ENCODE results near the gene TATDN2.
A peak's percentile ranks its signal among the peaks of the same experiment; 100 is the strongest.

The TATDN2 gene

DNA sequence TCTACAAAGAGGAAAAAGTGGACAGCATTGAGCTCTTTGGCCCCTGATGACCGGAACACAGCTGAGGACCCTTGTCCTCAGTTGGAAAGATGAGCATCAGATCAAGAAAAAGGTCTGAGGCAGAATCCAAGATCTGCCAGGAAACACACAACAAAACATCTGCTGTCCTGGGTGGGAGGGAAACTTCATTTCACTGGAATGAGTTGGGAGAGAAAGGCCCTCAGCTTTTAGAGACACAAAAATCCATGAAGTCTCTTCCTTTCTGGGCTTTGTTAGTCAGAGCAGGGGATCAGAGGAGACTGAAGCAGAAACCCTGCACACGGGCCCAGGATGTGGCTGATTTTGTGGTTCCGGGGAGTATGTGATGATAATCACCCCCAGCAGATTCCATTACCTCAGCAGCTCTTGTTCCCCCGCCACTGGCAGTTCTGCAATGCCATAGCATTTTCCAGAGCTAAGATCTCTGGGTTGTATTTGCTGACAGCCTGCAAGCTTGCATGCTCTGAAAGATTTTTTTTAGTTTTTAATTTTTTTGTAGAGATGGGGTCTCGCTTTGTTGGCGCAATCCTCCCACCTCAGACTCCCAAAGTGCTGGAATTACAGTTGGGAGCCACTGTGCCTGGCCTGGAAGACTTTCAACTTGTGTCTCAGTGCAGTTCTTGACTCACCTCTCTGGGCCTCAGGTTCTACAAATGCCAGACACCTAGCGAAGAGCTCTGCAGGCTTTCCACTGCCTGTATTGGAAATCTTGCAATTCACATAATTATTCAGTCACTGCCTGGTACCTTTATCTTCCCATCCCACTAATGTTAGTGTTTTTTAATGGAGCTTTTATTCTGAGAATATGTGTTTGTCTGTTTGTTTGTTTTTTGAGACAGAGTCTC lies 5.8 kb upstream of the TATDN2 start:
- TF ChIP-seq ARNT (IDR thresholded peaks at IDR 0.05) (no peak), L3MBTL2 (conservative IDR thresholded peaks at IDR 0.05) (no peak), FOXM1 (IDR thresholded peaks at IDR 0.05; ENCODE audit: borderline replicate concordance) (no peak), NFRKB (IDR thresholded peaks at IDR 0.05) (no peak), ELF4 (IDR thresholded peaks at IDR 0.05) (no peak), SP1 (IDR thresholded peaks at IDR 0.05) (no peak), CTBP1 (IDR thresholded peaks at IDR 0.05; ENCODE audit: borderline replicate concordance) (no peak)
- ChIA-PET POLR2A (no interaction called here), CTCF (interaction anchor here (0.6 to 0.7 kb wide), 2 partner anchors 28 to 434 kb away, joined by 3 to 8 read pairs; no protein-coding TSS in a partner anchor)
- no peak for DNase-seq (ENCODE audit: extremely low spot score)

DNA sequence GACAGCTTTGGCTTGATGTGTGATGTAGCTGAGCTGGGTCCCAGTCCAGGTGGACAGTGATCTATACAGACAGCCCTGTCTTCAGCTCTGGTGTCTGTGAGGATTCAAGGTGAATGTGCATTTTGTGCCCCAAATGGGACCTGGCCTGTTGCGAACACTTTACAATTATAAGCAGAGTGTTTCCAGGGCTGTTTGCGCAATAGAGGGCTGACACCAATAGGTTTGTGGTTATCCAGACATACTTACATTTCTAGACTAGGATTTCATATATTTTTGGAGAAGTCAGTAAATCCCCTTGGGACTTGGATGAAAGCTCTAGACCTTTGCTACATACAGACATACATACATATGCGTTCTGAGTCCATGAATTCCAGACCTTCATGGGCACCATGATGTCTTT lies 4.2 kb upstream of the TATDN2 start:
- TF ChIP-seq SUZ12 (IDR thresholded peaks at IDR 0.05) (no peak), SP1 (IDR thresholded peaks at IDR 0.05) (no peak), FOXA1 (IDR thresholded peaks at IDR 0.05) (no peak), FOXM1 (IDR thresholded peaks at IDR 0.05; ENCODE audit: borderline replicate concordance) (no peak), ZNF384 (IDR thresholded peaks at IDR 0.05) (no peak), NFRKB (IDR thresholded peaks at IDR 0.05) (no peak), ELF4 (IDR thresholded peaks at IDR 0.05) (no peak), FOXK2 (IDR thresholded peaks at IDR 0.05) (no peak), BHLHE40 (IDR thresholded peaks at IDR 0.05; ENCODE audit: borderline replicate concordance) (no peak)
- ChIA-PET POLR2A (no interaction called here), CTCF (interaction anchor here (0.7 kb wide), 1 partner anchor 321 kb away, joined by 4 read pairs; no protein-coding TSS in a partner anchor)
- DNase-seq (ENCODE audit: extremely low spot score): no peak

DNA sequence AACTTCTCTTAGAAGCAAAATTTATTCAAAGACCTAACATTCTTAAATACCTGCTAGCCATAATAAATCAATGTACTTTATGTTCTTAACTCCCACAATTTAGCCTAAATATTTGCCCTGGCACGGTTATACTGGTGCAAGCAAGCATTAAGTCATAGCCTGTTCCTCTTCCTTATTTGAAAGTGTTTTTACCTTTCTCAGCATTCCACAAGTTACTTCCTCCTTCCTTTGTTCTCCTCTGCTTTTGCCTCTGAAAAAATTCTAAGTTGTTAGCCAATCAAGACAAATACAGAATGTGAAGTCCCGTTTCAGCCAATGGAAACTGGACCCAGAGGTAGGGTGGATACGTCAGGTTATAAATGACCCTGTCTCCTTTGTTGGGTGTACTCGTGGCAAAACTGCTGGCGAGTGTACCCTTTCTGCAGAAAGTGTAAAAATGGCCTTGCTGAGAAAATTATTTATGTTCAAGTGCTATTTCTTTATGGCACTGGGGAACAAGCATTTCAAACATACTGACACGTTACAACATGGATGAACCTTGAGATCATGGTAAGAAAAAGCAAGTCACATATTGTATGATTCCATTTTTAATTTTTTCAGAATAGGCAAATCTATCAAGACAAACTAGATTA lies 3.1 kb upstream of the TATDN2 start:
- POLR2A ChIA-PET: no interaction called here
- TF ChIP-seq NFRKB (IDR thresholded peaks at IDR 0.05) (no peak), FOXA1 (IDR thresholded peaks at IDR 0.05) (no peak), ARNT (IDR thresholded peaks at IDR 0.05) (no peak), SUZ12 (IDR thresholded peaks at IDR 0.05) (no peak), CTBP1 (IDR thresholded peaks at IDR 0.05; ENCODE audit: borderline replicate concordance) (no peak), BHLHE40 (IDR thresholded peaks at IDR 0.05; ENCODE audit: borderline replicate concordance) (no peak)
- TF ChIP-seq, protein P1, sequence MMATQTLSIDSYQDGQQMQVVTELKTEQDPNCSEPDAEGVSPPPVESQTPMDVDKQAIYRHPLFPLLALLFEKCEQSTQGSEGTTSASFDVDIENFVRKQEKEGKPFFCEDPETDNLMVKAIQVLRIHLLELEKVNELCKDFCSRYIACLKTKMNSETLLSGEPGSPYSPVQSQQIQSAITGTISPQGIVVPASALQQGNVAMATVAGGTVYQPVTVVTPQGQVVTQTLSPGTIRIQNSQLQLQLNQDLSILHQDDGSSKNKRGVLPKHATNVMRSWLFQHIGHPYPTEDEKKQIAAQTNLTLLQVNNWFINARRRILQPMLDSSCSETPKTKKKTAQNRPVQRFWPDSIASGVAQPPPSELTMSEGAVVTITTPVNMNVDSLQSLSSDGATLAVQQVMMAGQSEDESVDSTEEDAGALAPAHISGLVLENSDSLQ (IDR thresholded peaks at IDR 0.05): no peak
- DNase-seq (ENCODE audit: extremely low spot score): no peak

DNA sequence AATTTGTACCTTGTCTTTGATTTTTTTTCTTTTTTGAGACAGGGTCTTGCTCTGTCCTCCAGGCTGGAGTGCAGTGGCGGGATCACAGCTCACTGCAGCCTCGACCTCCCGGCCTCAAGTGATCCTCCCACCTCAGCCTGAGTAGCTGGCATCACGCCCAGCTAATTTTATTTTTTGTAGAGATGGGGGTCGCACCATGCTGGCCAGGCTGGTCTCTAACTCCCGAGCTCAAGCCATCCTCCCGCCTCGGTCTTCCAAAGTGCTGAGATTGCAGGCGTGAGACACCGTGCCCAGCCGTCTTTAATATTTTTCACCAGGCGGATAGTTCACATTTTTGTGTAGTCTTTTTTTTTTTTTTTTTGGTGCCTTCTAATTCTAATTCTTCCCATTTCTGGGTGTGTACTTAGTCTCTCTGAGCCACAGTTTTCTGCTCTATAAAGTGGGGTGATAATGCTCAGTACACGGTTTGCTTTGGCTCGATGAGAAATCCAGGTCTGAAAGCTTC lies 528 bp upstream of the TATDN2 start:
- ChIA-PET POLR2A (interaction anchor here (0.6 to 2.0 kb wide), 10 partner anchors 13 to 627 kb away, joined by 3 to 10 read pairs (median 4); partner anchors contain the start of genes SEC13 and VHL), CTCF (interaction anchor here (0.6 to 2.1 kb wide), 3 partner anchors 16 to 27 kb away, joined by 3 to 7 read pairs (median 4); no protein-coding TSS in a partner anchor)
- DNase-seq (ENCODE audit: extremely low spot score): no peak
- TF ChIP-seq ZNF384 (IDR thresholded peaks at IDR 0.05) (peak; percentile 58; the same call in 1 of the 2 replicates), SP1 (IDR thresholded peaks at IDR 0.05) (no peak)

More for the DNA sequence above, 3.1 kb upstream of the TATDN2 start:
- CTCF ChIA-PET: no interaction called here

DNA sequence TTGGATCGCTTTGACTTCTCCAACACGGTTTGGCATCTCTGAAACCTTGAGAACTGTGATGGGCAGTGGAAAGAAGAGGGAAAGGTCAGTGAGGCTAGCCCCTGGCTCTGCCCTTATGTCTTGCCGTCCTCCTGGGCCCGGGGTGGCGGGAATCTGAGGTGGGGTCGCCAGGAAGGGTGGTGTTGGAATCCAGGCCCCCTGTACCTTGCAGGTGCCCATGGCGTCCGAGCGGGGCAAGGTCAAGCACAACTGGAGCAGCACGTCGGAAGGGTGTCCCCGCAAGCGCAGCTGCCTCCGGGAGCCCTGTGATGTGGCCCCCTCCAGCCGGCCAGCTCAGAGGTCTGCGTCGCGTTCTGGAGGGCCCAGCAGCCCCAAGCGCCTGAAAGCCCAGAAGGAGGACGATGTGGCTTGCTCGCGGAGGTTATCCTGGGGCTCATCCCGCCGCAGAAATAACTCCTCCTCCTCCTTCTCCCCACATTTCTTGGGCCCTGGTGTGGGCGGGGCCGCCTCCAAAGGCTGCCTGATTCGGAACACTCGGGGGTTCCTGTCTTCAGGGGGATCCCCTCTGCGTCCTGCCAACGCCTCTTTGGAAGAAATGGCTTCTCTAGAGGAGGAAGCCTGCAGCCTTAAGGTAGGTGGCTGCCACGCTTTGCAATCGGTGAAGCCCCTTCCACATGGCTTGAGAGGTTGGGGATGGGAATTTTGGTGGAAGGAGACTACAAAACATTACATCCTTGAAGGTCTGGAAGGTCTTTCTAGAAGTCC lies 907 bp downstream of the TATDN2 start:
- CTCF ChIA-PET: interaction anchor here (0.9 to 2.1 kb wide), 2 partner anchors 14 to 15 kb away, joined by 3 to 7 read pairs; no protein-coding TSS in a partner anchor

DNA sequence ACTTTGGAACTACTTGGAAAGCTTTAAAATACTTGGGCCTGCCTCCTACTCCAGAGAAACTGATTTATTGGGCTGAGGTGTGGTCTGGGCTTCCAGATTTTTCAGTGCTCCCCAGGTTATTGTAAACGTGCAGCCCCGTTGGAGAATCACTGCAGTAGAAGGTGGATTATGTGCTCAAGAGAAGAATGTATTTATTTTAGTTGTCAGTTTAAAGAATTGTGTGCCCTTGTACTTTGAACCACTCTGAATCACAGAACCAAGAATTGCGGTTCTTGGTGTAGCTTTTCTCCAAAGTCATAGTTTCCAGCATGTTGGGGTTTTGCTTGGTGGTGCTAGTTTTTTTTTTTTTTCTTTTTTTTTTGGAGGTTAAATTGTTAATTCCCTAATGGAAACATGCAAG lies 1.6 kb downstream of the TATDN2 start:
- DNase-seq (ENCODE audit: extremely low spot score): no peak
- ChIA-PET CTCF (interaction anchor here (0.6 to 1.0 kb wide), 3 partner anchors 10 to 137 kb away, joined by 3 to 6 read pairs (median 3); no protein-coding TSS in a partner anchor), POLR2A (no interaction called here)
- TF ChIP-seq LEF1 (IDR thresholded peaks at IDR 0.05; ENCODE audit: borderline replicate concordance) (no peak), HDGF (IDR thresholded peaks at IDR 0.05; ENCODE audit: borderline replicate concordance) (no peak), FOXK2 (IDR thresholded peaks at IDR 0.05) (no peak), ZNF384 (IDR thresholded peaks at IDR 0.05) (0 out of 2 replicates have a peak, but pooled peaks have one; percentile 23)
- TF ChIP-seq, protein P1 (IDR thresholded peaks at IDR 0.05): peak; percentile 44

More for the DNA sequence above, 907 bp downstream of the TATDN2 start:
- DNase-seq (ENCODE audit: extremely low spot score): peak; percentile 28
- POLR2A ChIA-PET: interaction anchor here (2.0 kb wide), 1 partner anchor 107 kb away, joined by 10 read pairs; the partner anchor contains the start of gene VHL
- no peak for TF ChIP-seq LEF1 (IDR thresholded peaks at IDR 0.05; ENCODE audit: borderline replicate concordance)
- TF ChIP-seq L3MBTL2 (conservative IDR thresholded peaks at IDR 0.05): peak; percentile 34
- no peak for TF ChIP-seq SUZ12 (IDR thresholded peaks at IDR 0.05)
- TF ChIP-seq NFRKB (IDR thresholded peaks at IDR 0.05): no peak

Data from HEK293T (cell line).